ENCODE results near the gene ZNF423.
"Not testable (repeated sequence)": the region's sequence is repeated elsewhere in the genome, so short reads cannot be mapped to it uniquely, and the experiment has no call there.

Gene ZNF423

GRCh38 chr16:49583911-49584310 is 272.0 kb downstream of the ZNF423 start:
- DNase-seq (ENCODE audit: low read depth): no peak

- DNase-seq (ENCODE audit: low read depth): no peak
Measured at GRCh38 chr16:49581630-49582298, 274.1 kb downstream of the ZNF423 start.

- no peak for DNase-seq (ENCODE audit: low read depth)
Measured at GRCh38 chr16:49580751-49581303, 275.1 kb downstream of the ZNF423 start.

- DNase-seq (ENCODE audit: low read depth): no peak
Measured at GRCh38 chr16:49578435-49579024, 277.4 kb downstream of the ZNF423 start.

GRCh38 chr16:49578018-49578417 is 277.9 kb downstream of the ZNF423 start:
- DNase-seq (ENCODE audit: low read depth): no peak

- DNase-seq (ENCODE audit: low read depth): no peak
Measured at GRCh38 chr16:49576941-49577340, 279.0 kb downstream of the ZNF423 start.

GRCh38 chr16:49576173-49576494 is 279.8 kb downstream of the ZNF423 start:
- no peak for DNase-seq (ENCODE audit: low read depth)

GRCh38 chr16:49575346-49576172 is 280.4 kb downstream of the ZNF423 start:
- DNase-seq (ENCODE audit: low read depth): no peak

- DNase-seq (ENCODE audit: low read depth): no peak
Measured at GRCh38 chr16:49574826-49575225, 281.1 kb downstream of the ZNF423 start.

GRCh38 chr16:49567950-49568349 is 288.0 kb downstream of the ZNF423 start:
- no peak for DNase-seq (ENCODE audit: low read depth)

- DNase-seq (ENCODE audit: low read depth): no peak
Measured at GRCh38 chr16:49566432-49566831, 289.5 kb downstream of the ZNF423 start.

- no peak for DNase-seq (ENCODE audit: low read depth)
Measured at GRCh38 chr16:49564496-49565229, 291.2 kb downstream of the ZNF423 start.

GRCh38 chr16:49563666-49564065 is 292.2 kb downstream of the ZNF423 start:
- DNase-seq (ENCODE audit: low read depth): no peak

- not testable (repeated sequence) for DNase-seq (ENCODE audit: low read depth)
Measured at GRCh38 chr16:49562894-49563293, 293.0 kb downstream of the ZNF423 start.

GRCh38 chr16:49562228-49562627 is 293.7 kb downstream of the ZNF423 start:
- DNase-seq (ENCODE audit: low read depth): no peak

- no peak for DNase-seq (ENCODE audit: low read depth)
Measured at GRCh38 chr16:49560004-49560830, 295.7 kb downstream of the ZNF423 start.

- DNase-seq (ENCODE audit: low read depth): no peak
Measured at GRCh38 chr16:49559242-49559641, 296.7 kb downstream of the ZNF423 start.

- no peak for DNase-seq (ENCODE audit: low read depth)
Measured at GRCh38 chr16:49558451-49558850, 297.5 kb downstream of the ZNF423 start.

- DNase-seq (ENCODE audit: low read depth): no peak
Measured at GRCh38 chr16:49556606-49557446, 299.1 kb downstream of the ZNF423 start.

GRCh38 chr16:49556249-49556605 is 299.7 kb downstream of the ZNF423 start:
- no peak for DNase-seq (ENCODE audit: low read depth)

GRCh38 chr16:49554681-49555080 is 301.2 kb downstream of the ZNF423 start:
- no peak for DNase-seq (ENCODE audit: low read depth)
